NB4 (cell line): ENCODE data around the gene MYO1E.

Experiments used
- CTCF ChIP-seq: IDR thresholded peaks from one replicate; pipeline ENCODE4 v1.5.1; 2012; ENCODE audit warnings: low read depth, low read length
- MYC ChIP-seq: IDR thresholded peaks from 2 replicates; pipeline ENCODE4 v1.6.1; 2011; ENCODE audit warnings: low read depth, low read length
- POLR2A ChIP-seq: IDR thresholded peaks from 2 replicates; pipeline ENCODE4 v1.6.1; 2011; ENCODE audit warnings: mild to moderate bottlenecking; ENCODE audit not compliant: insufficient read length; ENCODE audit errors: extremely low read depth
- TF ChIP-seq, protein P1 (sequence below): IDR thresholded peaks from 2 replicates; pipeline ENCODE4 v1.6.1; 2011; ENCODE audit warnings: low read depth, low read length

- TF ChIP-seq CTCF (no peak), MYC (no peak), POLR2A (no peak)
- TF ChIP-seq, protein P1, sequence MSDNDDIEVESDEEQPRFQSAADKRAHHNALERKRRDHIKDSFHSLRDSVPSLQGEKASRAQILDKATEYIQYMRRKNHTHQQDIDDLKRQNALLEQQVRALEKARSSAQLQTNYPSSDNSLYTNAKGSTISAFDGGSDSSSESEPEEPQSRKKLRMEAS: no peak
These were observed 11.8 kb upstream of the MYO1E start for GRCh38 chr15:59384507-59384906.
